GM21576 (cell line): ENCODE measurements around the gene RAVER1.
"Not testable (repeated sequence)": the region's sequence is repeated elsewhere in the genome, so short reads cannot be mapped to it uniquely, and the experiment has no call there.

Experiments used
- ATAC-seq: cut with Tn5 transposase; IDR thresholded peaks from one replicate; pipeline ENCODE4 v1.9.1; 2021; ENCODE audit warnings: mild to moderate bottlenecking, moderate library complexity; ENCODE audit not compliant: unreplicated experiment

Gene RAVER1, protein sequence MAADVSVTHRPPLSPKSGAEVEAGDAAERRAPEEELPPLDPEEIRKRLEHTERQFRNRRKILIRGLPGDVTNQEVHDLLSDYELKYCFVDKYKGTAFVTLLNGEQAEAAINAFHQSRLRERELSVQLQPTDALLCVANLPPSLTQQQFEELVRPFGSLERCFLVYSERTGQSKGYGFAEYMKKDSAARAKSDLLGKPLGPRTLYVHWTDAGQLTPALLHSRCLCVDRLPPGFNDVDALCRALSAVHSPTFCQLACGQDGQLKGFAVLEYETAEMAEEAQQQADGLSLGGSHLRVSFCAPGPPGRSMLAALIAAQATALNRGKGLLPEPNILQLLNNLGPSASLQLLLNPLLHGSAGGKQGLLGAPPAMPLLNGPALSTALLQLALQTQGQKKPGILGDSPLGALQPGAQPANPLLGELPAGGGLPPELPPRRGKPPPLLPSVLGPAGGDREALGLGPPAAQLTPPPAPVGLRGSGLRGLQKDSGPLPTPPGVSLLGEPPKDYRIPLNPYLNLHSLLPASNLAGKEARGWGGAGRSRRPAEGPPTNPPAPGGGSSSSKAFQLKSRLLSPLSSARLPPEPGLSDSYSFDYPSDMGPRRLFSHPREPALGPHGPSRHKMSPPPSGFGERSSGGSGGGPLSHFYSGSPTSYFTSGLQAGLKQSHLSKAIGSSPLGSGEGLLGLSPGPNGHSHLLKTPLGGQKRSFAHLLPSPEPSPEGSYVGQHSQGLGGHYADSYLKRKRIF

DNA sequence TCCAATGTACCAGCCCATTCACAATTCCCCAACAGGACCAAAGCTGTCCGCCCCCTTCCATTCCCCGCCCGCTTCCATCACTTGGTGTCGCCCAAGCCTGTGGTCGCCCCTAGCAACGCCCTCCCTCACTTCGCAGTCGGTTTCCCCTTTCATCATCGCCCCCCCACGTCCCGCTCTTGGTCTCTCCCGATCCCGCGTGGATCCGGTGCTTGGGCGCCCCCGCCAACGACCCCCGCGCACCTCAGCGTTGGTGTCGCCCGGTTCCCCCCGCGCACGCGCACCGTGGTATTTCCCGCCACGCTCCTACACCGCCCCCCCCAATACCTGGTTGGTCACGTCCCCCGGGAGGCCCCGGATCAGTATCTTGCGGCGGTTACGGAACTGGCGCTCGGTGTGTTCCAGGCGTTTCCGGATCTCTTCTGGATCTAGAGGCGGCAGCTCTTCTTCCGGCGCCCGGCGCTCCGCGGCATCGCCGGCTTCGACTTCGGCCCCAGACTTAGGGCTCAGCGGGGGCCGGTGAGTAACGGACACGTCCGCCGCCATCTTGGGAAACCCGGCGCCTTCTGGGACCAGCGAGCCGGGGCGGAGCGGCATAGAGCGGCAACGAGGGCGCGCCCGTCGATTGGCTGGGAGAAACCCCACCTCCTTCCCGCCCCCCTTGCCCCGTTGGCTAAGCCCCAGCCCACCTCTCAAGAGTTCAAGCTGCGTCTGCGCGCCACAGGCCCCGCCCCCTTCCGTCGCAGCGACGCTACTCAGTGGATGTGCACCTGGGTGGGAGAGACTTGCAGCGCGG lies at the start of gene RAVER1:
Gene RAVER1 (minus strand): TSS at position 565 of the 793 bp plus-strand sequence. CDS start 22 bp downstream, at position 543.
- peak; percentile 78 for ATAC-seq

DNA sequence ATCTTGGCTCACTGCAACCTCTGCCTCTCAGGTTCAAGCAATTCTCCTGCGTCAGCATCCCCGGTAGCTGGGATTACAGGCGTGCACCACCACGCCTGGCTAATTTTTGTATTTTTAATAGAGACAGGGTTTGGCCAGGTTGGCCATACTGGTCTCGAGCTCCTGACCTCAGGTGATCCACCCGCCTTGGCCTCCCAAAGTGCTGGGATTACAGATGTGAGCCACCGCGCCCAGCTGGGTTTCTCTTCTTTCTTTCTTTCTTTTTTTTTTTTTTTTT lies 49.8 kb upstream of the RAVER1 start:
- not testable (repeated sequence) for ATAC-seq

DNA sequence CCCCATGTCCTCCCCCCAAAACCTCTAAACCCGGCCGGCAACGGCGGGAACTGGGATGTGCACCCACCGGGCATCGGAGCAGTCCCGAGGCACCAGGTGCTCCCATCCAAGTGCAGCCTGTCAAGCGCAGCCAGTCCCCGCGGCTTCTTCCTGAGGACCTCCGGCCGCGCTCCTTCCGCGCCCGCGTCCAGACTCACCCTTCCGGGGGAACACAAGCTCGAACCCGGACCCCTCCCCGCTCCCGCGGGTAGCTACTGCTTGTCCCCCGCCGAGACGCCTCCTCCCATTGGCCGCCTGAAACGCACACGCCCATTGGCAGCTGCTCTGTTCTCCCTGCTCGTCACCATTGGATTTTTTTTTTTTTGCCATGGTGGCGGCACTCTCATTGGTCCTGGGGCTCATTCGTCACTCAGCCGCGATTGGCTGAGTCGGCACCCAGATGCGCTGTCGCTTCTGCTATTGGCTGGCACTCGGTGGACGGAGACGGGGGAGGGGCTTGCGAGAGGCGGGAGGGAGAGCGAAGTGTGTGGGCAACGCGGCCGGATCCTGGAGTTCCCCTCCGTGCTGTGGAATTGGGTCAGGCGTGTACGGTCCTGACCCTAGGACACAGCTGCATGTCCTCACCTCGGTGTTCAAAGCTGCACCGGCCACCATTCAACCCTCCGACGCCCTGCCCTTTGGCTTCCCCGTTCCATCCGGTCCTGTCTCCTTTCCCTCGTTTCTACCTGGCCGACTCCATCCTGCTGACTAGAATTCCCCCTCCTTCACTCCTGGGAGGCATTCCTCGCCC lies 47.2 kb upstream of the RAVER1 start, which contains the start of gene TYK2:
Gene TYK2 (minus strand): TSS at position 260 of the 790 bp plus-strand sequence. CDS start 2,166 bp downstream, outside the sequence.
- peak; percentile 88 for ATAC-seq

DNA sequence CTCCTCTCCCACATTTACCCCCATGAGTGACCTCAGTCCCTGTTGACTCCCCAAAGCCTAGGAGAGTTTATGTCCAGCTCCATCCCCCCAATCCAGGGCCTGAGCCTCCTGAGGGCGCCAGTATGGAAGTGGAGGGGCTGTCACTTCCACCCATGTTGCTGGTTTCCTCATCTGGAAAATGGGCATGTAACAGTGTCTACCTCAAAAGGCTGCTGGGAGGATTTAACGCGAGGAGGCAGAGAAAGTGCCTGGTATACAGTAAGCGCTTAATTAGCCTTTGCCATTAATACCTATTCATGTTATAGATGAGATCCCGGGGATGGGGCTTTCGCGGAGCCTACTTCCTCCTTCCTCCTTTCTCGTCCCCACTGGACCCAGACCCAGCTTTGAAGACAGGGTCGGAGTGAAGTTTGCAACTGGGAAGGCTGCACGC lies 46.6 kb upstream of the RAVER1 start:
- ATAC-seq: no peak

DNA sequence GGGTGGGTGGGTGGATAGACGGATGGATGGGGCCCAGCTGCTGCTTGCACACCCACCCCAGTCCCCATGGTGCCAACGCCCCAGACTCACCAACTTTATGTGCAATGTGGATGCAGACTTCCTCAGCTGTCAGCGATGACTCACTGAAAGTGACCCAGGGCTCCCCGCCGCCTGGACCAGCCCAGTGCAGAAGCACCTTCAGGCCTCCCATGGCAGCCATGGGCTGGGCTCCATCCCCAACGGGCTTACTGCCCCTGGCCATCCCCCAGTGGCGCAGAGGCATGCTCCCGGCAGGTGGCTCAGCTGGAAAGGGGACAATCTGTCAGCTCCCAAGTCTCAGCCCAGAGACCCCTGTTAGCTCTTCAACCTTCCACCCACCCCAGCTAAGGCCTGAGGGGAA lies 44.8 kb upstream of the RAVER1 start:
- no peak for ATAC-seq

DNA sequence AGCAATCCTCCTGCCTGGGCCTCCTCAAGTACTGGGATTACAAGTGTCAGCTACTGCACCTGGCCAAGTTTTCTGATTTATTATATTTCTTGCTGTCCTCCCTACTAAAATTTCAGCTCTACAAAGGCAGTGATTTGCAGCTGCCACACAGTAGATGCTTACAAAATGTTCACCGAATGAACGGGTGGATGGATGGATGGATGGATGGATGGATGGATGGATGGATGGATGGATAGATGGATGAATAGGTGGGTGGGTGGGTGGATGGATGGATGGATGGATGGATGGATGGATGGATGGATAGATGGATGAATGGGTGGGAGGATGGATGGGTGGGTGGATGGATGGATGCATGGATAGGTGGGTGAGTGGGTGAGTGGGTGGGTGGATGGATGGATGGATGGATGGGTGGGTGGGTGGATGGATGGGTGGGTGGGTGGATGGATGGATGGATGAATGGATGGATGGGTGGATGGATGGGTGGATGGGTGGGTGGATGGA lies 43.9 kb upstream of the RAVER1 start:
- ATAC-seq: not testable (repeated sequence)

DNA sequence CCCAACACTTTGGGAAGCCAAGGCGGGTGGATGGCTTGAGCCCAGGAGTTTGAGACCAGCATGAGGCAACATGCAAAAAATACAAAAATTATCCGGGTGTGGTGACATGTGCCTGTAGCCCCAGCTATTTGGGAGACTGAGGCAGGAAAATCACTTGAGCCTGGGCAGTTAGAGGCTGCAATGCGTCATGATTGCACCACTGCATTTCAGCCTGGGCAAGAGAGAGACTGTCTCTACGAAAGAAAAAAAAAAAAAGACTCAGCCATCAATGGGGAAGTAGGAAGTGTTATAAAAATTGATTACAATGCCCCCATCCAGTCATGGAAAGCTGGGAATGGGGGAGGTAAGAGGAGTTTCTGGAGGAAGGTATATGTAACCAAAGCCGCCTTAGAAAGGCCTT lies 41.6 kb upstream of the RAVER1 start:
- ATAC-seq: no peak

DNA sequence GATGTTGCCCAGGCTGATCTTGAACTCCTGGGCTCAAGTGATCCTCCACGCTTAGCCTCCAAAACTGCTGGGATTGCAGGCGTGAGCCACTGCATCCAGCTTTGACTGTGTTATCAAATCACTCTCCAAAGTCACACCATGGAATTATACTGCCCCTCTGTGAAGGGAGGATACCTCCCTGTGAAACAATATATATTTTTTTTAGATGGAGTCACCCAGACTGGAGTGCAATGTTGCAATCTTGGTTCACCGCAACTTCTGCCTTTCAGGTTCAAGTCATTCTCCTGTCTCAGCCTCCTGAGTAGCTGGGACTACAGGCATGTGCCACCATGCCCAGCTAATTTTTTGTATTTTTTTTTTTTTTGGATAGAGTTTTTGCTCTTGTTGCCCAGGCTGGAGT lies 39.4 kb upstream of the RAVER1 start:
- ATAC-seq: no peak

DNA sequence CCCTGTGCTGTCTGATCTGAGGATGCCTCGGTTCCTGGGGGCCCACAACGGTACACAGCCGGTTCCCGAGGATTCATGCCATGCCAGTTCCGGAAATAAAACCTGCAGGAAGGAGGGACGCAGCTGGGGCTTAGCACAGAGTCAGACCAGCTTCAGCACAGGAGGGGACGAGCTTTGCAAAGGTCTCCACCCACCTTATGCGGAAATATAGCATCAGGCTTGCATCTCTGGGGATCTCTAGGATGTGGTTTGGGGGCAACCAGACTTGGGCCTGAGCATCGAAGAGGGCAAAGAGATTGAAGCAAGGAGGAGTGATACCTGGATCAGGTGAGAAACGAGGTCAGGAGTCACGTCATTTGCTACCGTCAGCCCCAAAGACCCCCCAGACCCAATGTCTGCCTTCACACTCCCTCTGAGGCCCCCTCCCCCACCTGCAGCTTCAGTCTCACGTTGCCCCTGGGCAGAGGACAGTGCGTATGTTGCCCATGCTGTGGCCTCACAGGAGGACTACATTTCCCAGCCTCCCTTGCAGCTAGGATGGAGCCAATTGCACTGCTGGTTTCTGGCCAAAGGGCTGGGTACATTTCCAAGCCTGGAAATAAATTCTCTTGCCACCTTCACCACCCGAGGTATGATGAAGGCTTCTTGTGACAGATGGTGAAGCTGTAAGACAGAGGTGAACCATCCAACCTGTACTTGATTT lies 34.9 kb upstream of the RAVER1 start:
- ATAC-seq: no peak

DNA sequence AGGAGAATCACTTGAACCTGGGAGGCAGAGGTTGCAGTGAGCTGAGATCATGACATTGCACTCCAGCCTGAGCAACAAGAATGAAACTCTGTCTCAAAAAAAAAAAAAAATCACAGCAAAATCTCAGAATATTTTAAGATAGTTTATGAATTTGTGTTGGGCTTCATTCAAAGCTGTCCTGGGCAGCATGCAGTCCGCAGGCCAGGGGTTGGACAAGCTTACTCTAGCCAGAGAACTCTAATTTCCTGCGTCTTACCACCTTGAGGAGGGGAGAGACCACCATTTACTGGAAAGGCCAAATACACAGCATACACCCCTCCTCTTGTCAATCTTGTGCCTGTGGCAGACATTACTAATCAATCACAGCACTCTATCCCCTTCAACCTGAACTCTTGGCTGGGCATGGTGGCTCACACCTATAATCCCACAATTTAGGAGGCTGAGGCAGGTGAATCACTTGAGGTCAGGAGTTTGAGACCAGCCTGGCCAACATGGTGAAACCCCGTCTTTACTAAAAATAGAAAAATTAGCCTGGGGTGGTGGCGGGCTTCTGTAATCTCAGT lies 33.7 kb upstream of the RAVER1 start:
- ATAC-seq: not testable (repeated sequence)

DNA sequence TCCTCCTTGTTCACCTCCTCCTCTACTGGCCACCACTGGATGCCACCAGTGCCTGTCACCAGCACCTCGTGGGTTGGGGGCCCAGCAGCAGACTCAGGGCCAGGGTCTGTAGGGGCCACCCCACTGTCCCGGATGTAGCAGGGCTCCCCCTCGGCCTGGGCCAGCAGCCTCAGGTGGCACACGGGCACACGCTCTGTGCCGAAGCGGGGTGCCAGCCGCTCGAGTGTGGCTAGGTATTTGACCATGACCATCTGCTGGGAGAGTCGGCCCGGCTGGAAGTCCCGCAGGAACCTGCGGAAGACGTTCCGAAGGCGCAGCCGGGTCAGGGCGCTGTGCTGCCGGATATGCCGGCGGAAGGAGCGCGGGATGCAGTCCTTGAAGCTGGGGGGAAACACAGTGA lies 32.2 kb upstream of the RAVER1 start:
- ATAC-seq: no peak

DNA sequence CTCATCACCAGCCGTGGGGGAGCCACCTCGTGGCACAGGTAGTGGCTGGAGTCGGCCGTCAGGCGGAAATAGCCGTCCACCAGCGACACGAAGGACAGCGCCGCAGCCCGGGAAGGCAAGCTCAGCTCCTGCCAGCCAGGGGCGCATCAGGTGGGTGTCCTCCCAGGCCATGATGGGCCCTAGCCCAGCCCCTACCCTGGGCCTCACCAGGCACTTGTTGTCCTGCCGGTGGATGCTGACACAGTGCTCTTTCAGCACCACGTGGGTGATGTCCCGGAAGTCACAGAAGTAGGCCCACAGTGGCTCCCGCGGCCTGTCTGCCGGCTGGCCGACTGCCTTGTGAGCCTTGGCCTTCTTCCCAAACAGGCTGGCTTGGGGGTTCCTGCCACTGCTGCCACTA lies 31.3 kb upstream of the RAVER1 start:
- ATAC-seq: no peak

DNA sequence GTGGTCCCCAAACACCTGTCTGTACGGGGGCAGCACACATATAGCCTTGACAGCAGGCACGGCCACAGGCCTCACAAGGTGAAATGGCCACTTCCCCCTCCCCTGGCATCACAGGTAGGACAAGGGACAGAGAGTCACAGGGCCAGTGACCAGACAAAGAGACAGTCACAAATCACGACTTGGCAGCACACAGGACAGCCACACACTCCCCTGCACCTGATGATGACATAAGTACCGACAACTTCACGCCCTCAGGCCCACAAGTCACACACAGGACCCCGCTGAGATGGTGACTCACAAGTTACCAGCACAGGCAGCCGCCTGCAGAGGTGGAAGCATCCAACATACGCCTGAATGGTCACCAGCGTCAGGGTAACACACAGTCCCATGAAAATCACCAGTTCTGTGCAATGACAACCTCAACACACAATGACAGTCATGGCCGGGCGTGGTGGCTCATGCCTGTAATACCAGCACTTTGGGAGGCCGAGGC lies 30.5 kb upstream of the RAVER1 start:
- ATAC-seq: no peak

DNA sequence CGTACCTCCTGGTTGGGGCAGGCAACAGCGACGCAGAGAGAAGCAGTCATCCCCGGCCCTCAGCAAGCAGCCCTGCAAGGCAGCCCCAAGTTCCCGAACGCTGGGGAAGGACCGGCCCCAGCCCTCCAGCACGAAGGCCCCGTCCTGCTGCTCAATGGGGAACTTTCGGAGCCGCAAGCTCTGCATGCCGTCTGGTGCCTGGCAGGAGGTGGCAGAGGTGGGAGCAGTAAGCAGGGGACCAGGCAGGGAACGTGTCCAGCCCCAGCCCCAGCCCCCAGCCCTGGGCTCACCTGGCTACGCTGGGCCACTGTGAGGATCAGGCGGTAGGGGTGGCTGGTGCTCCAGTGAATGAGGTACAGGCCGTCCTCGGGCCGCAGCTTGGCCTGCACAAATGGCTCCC lies 28.9 kb upstream of the RAVER1 start:
- no peak for ATAC-seq

DNA sequence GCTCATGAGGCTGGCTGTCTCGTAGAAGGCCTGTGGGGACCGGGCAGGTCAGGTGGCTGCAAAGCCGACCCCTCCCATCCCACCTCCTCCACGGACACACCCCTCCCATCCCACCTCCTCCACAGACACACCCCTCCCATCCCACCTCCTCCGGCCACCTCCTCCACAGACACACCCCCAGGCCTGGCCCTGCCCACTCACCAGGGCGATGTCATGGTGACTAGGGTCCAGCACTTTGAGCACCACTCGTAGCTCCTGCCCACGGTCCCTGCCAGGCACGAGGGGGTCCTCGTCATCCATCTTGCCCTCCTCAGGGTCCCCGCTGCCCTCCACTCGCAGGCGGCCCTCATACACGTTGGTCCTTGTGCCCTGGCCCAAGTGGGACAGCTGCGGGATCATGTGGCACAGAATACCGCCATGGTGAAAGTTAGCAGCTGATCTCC lies 28.3 kb upstream of the RAVER1 start:
- no peak for ATAC-seq

DNA sequence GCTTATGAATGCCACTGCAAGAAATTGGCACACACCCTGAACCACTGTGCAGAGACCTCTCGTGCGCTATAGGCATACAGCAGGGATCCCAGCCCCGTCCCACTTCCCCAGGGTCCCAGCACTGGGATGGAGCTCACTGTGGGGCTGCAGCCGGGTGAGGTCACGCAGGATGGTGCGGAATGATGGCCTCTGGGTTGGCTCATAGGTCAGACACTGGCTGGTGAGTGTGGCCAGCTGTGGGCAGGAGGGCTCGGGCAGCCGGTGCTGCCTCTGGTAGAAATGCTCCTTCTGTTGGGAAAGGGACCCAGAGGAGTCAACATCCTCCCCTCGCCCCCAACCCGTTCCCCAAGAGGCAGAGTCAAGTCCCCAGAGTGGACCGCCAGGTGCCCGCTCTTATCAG lies 23.1 kb upstream of the RAVER1 start:
- ATAC-seq: no peak

DNA sequence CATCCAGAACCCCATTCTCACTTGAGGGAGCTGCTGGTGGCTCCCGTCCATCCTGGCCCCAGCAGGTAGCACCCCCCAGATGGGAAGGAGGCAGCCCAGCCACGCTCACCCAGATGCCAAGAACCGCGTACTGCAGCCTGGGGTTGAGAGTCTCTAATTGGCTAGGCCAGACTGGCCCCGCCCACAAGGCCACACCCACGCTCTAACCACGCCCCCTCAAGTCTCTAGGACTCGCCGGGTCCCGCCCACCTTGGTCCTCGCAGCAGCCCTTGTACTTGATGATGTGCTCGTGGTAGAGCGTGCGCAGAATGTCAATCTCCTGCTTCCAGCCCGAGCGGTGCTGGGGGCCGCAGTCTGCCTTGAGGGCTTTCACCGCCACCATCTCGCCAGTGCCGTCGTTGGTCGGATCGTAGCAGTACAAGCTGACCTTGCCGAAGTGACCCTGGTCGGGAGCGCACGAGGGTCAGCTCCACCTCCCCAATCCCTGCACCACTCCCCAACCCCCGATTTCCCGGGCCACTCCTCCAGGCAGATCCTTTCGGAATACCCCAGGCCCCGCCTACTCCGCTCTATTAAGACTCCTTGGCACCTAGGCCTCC lies 20.6 kb upstream of the RAVER1 start:
- ATAC-seq: no peak

DNA sequence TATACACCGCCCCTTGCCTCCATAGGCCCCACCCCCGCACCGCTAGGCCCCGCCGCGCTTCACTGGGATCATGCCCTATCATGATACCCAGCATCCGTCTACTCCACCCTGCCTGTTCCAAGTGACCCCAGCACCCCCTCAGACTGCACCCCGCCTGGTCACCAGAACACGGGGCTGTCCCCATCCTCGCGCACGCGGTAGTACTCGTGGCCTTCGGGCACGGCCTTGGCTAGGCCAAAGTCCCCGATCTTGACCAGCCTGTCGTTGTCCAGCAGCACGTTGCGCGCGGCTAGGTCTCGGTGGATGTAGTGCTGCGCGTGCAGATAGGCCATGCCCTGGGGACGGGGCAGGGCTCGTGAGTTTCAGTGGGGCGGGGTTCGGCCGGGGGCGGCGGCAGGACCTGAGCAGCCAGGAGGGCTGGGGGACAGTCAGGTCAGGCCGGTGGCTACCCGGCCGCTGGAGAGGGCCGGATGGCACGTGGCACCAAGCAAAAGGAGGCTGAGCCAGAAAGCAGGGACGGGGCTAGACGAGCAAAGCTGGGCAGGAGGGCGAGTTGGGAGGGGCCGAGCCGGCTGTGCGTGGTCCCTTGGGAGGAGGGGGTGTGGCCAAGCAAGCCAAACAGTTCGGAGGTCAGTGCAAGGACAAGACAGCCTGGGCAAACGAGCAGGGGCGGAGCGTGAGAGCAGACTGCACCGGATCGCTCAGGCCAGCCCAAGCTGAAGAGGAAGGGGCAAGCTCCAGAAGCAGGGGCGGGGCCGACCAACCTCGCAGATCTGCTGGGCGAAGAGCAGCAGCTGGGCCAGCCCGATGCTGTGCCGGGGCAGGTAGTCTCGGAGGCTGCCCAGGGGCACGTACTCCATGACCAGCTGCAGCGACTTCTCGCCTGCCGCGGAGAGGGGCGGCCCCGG lies 19.7 kb upstream of the RAVER1 start:
- no peak for ATAC-seq
